T-helper 2 cell (primary cell): Measurements from ENCODE around the gene PTPMT1.

Source experiments
- DNase-seq, 5 experiments: peaks; one replicate each; pipeline versions ENCODE4 v3.0.0 to v3.0.0-alpha.2; 2012 to 2022

The PTPMT1 gene

DNA sequence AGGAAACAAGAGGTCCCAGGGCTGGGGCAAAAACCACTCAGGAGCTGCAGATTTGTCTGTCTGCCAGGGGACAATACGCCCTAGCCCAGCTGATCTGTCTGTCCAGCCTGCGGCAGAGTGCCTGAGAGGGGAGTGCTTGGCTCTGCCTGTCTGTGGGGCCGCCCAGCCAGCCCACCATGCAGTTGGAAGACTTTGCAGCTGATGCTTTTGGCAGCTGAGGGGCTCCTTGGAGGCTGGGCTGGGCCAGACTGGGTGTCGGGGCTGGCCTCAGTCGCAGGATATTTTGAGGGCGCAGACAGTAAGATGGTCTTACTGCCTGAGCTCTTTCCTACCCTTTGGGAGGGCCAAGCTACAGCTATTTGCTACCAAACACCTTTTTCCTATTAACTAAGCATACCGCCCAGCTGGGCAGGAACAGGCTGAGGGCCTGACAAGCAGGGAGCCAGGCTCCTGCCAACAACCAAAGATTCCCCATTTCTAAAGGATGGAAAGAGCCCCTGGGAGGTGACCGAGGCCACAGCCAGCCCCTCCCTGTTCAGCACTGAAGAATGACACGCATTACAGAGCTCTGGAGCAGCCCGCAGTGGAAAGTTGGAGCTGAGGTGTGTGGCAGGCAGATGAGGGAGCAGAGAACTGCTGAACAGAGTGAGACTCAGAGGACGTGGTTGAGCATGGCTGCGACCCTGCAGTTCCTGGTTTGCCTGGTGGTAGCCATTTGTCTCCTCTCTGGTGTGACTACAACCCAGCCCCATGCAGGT lies 20.9 kb downstream of the PTPMT1 start, which contains the start of gene FAM180B:
Gene FAM180B, plus strand, starts transcription at position 581 of the 758 bp plus-strand sequence. Its CDS starts 91 bp downstream, at position 672.
- DNase-seq: no peak

GRCh38 chr11:47587039-47587716 lies 21.8 kb downstream of the PTPMT1 start:
- DNase-seq: no peak

DNA sequence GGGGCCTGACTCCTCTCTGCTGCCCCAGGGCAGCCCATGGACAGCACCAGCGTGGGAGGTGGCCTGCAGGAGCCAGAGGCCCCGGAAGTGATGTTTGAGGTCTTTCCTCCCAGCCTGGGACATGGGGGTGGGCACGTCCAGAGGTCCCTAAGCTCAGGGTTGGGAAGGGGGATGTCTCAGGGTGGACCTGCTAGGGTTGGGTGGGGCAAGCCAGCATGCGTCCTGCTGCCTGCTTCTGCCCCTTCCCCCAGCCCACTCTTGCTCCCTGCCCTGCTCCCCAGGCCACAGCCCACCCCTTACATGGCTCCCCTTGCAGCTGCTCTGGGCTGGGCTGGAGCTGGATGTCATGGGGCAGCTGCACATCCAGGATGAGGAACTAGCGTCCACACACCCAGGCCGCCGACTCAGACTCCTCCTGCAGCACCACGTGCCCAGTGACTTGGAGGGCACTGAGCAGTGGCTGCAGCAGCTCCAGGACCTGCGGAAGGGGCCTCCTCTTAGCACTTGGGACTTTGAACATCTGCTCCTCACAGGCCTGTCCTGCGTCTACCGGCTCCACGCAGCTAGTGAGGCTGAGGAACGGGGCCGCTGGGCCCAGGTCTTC lies 22.4 kb downstream of the PTPMT1 start:
- no peak for DNase-seq

DNA sequence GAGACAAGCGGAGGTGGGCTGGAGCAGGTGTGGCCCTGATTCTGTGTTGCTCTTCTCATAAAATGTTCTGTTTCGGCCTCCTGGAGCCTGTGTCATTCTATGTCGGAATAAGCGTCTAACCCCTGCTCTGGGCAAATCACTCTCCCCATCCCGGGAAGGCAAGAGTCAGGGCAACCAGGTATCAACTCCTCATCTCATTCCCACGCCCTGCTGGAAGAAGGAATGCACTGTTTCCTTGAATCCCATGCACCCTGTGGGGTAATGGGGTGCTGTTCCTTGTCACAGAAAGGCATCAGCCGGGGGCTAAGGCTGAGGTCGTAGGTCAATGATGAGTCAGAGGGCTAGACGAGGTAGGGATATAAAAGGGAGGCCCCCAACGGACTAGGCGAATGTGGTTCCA lies 23.7 kb downstream of the PTPMT1 start:
- DNase-seq: no peak

- no peak for DNase-seq
These were observed 24.2 kb downstream of the PTPMT1 start for GRCh38 chr11:47589584-47589976.

DNA sequence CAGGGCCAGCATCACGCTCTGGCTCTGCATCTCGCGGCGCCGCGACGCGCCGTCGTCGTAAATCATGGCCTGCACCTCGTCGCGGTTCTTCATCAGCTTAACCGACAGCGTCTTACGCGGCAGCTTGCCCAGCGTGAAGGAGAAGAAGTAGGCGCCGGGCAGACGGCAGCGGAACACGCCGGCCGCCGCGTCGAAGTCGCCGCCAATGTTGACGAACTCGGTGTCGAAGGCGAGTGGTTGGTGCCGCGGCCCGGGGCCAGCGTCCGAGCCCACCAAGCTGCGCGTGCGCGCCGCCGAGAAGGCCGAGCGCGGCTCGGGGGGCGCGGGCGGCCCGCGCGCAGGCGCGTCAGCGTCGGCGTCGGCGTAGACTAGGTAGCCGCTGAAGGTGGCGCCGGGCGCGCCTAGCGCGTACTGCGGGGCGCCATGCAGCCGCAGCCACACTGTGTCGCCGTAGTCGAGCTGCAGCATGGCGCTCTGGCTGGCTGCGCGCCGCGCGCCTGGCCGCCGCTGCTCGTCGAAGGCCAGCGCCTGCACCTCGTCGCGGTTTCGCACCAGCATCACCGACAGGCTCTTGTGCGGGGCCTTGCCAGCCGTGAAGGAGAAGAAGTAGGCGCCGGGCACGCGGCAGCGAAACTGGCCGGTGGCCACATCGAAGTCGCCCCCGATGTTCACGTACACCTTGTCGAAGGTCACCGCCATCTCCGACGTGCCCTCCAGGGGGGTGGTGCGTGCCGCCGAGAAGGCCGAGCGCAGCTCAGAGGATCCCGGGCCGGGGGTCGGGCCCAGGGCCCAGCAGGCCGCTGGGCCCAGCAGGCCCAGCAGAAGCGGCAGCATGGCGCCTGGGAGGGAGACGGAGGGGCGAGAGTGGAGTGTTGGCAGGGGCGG lies 24.8 kb downstream of the PTPMT1 start:
- DNase-seq: no peak

GRCh38 chr11:47591764-47592163 lies 26.4 kb downstream of the PTPMT1 start:
- DNase-seq: no peak

DNA sequence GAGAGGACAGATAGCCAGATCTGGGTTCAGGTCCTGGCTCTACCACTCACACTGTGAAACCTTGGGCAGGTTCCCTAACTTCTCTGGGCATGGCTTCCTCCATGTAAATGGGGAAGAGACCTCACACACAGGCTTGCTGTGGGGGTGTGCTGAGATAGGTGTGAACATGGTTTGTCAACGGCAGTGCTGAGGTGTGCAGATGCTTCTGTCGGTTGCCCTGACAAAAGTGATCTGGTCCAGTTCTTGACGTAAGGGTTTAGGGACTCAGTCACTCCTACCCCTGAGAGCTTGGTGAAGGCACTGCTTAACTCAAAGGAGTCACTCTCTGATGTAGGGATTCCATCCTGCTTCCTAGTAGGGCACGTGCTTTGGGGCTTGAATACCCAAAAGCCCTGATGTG lies 26.9 kb downstream of the PTPMT1 start:
- no peak for DNase-seq

- DNase-seq: no peak
These were observed 27.6 kb downstream of the PTPMT1 start for GRCh38 chr11:47592970-47593369.

DNA sequence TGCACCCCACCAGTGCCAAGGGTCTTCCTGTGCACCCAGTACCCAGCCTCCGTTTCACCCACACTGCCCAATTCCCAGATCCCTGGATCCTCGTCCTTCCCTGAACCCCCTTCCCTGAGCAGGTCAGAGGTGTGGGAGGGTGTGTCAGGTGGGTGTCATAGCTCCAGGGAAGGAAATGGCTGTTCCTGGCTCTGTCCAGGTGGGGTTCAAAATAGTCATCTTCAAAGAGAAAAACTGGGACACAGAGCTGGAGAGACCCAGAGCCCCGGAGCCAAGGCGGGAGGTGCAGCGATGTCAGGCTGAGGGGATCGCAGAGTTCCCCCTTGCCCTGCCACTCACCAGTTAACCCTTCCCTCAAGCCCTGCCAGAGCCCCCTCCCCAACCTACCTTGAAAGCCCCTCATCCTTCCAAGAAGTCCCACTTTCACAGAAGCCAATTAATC lies 28.1 kb downstream of the PTPMT1 start:
- DNase-seq: no peak

GRCh38 chr11:47593934-47594855 lies 28.8 kb downstream of the PTPMT1 start, which contains the start of gene C1QTNF4:
Gene C1QTNF4 (minus strand): TSS chr11:47594411. CDS start chr11:47590810, 3,601 bp downstream.
- no peak for DNase-seq

- DNase-seq: no peak
These were observed 29.6 kb downstream of the PTPMT1 start for GRCh38 chr11:47595029-47595428.

- DNase-seq: no peak
These were observed 30.6 kb downstream of the PTPMT1 start for GRCh38 chr11:47595967-47596366.

- DNase-seq: no peak
These were observed 34.5 kb downstream of the PTPMT1 start for GRCh38 chr11:47599902-47600301.

- no peak for DNase-seq
These were observed 37.9 kb downstream of the PTPMT1 start for GRCh38 chr11:47603295-47603694.

DNA sequence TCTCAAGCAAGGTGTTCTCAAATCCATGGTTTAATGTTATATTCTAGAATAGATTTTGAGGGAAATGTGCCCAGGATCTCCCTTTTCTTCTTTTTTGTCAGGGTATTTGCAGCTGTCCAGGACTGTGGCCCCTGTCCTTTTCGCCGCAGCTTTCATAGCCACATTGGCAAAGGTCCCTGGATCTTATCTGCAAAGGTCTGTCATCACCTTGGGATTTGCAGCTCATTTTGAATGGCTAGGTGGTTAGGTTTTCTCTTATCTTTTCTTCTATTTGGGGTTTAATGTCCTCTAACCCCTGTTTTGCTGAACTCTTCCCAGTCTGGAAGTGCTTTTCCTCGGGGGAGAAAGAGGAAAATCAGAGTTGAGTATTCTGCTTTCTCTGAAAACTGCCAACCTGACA lies 40.5 kb downstream of the PTPMT1 start:
- no peak for DNase-seq

DNA sequence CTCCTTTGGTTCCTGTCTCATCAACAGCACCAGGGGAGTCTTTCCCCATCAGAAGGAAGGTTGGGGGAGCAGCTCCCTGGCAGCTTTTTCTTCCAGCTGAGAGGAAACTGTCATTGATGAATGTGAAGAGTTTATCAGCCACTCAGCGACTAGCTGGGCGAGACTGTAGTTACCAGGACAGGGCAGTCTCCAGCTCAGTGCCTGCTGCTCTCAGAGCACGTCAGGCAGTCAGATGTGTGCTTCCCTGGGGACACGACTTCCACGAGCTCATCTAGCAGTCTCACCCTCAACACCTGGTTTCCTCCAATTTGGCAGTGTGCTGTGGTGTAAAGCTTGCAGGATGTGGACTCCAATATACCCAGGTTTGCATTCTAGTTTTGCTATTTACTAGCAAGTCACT lies 41.3 kb downstream of the PTPMT1 start:
- DNase-seq: no peak

DNA sequence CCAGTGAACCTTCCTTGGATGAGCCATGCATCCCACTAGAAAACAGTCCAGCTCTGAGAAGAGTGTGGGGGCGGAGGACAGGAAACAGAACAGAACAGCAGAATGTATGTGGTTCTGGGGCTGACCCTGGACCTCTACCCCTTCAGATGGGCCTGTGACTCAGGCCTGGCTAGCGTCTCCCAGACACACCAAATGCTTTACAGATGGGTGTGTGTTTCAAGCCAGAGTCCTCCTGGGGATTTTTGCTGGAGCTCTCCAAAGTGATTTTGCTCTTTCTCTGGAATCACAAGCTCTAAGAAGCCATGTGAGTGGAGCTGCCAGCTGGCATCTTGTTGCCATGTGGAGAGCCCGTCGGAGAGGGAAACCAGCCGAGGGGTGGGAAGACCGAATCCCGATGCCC lies 42.0 kb downstream of the PTPMT1 start:
- no peak for DNase-seq

DNA sequence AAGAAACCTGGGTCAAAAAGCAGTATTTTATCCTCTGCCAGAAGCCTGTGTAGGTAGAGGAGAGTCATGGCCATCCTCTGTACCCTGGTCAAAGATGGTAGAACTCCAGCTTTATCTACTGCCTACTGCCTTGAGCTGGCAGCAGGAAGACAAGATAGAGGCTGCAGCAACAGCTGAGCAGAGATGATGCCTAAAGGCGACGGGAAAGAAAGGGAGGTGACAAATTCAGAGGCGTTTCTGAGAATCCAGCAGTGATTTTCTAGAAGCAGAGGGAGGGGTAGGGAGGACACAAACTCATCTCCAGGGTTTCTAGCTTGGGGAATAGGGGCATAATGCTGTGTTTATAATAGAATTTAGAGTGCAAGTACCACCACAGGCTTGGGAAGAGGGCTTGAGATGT lies 44.3 kb downstream of the PTPMT1 start:
- no peak for DNase-seq

DNA sequence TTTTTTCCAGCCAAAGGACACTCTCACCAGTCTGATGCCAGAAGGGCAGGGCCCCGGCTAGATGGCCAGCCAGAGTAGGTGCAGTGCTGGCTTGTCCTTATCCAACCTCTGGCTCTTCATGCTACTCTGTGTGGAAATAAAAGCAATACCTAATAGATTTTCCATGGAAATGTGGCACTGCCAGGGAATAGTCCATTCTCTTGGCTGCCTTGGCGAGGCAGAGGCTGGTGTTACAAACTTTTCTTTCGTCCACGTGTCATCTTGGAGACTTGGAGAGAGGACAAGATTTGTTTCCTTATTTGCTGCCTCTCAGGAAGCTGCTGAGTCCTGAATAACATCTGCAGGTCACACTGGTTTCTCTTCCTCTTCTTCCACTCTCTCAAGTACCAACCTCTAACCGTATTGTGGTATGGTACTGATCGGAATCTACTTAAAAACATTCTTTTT lies 46.0 kb downstream of the PTPMT1 start:
- DNase-seq: no peak

GRCh38 chr11:47615249-47615648 lies 49.9 kb downstream of the PTPMT1 start:
- no peak for DNase-seq
